ENCODE measurements around the gene RHBDL3.

The RHBDL3 gene

GRCh38 chr17:32267690-32268205 lies 2.1 kb downstream of the RHBDL3 start:
- DNase-seq, result no peak

GRCh38 chr17:32268734-32269288 lies 3.2 kb downstream of the RHBDL3 start:
- no peak for DNase-seq

- DNase-seq, result no peak
Measured at GRCh38 chr17:32269377-32269776, 3.7 kb downstream of the RHBDL3 start.

- DNase-seq, result no peak
Measured at GRCh38 chr17:32271844-32272243, 6.2 kb downstream of the RHBDL3 start.

GRCh38 chr17:32274101-32274500 lies 8.5 kb downstream of the RHBDL3 start:
- DNase-seq, result no peak

- no peak for DNase-seq
Measured at GRCh38 chr17:32274643-32275042, 9.0 kb downstream of the RHBDL3 start.

GRCh38 chr17:32275060-32276042 lies 9.7 kb downstream of the RHBDL3 start:
- no peak for DNase-seq

- DNase-seq, result no peak
Measured at GRCh38 chr17:32276171-32276601, 10.6 kb downstream of the RHBDL3 start.

- DNase-seq, result no peak
Measured at GRCh38 chr17:32277284-32277683, 11.7 kb downstream of the RHBDL3 start.

GRCh38 chr17:32278815-32279214 lies 13.2 kb downstream of the RHBDL3 start:
- DNase-seq, result no peak

GRCh38 chr17:32279891-32280716 lies 14.5 kb downstream of the RHBDL3 start:
- no peak for DNase-seq

- DNase-seq, result no peak
Measured at GRCh38 chr17:32281011-32281451, 15.4 kb downstream of the RHBDL3 start.

GRCh38 chr17:32283745-32284201 lies 18.1 kb downstream of the RHBDL3 start:
- no peak for DNase-seq

- no peak for DNase-seq
Measured at GRCh38 chr17:32285306-32285705, 19.7 kb downstream of the RHBDL3 start.

- DNase-seq, result no peak
Measured at GRCh38 chr17:32285746-32286517, 20.3 kb downstream of the RHBDL3 start.

- DNase-seq, result no peak
Measured at GRCh38 chr17:32286518-32286900, 20.9 kb downstream of the RHBDL3 start.

- no peak for DNase-seq
Measured at GRCh38 chr17:32287804-32288511, 22.3 kb downstream of the RHBDL3 start.

- DNase-seq, result peak; percentile 46
Measured at GRCh38 chr17:32288615-32289014, 23.0 kb downstream of the RHBDL3 start.

- DNase-seq, result no peak
Measured at GRCh38 chr17:32289471-32290070, 23.9 kb downstream of the RHBDL3 start.

GRCh38 chr17:32292094-32292493 lies 26.5 kb downstream of the RHBDL3 start:
- no peak for DNase-seq

GRCh38 chr17:32297424-32297823 lies 31.8 kb downstream of the RHBDL3 start:
- DNase-seq, result no peak

Measured in KG1 (cell line).